ENCODE data around the gene AATF.

DNA sequence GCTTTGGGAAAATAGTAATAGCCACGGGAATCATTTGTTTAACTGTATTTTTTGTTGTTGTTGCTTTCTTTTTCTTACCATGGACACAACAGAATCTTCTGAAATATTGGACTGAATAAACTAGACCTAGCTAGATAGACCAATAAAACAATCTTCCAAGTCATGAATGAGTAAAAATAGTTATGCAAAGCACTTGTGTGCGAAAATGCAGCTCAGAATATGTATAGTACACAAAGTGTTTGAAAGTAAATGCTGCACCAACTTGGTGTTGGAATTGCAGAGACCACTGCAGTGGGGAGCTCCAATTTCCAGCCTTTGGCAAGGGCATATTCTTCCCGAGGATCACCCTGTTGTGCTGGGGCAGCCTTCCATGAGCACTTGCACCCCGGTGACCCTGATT is 68.0 kb downstream of the AATF start:
- TF ChIP-seq, protein P1, sequence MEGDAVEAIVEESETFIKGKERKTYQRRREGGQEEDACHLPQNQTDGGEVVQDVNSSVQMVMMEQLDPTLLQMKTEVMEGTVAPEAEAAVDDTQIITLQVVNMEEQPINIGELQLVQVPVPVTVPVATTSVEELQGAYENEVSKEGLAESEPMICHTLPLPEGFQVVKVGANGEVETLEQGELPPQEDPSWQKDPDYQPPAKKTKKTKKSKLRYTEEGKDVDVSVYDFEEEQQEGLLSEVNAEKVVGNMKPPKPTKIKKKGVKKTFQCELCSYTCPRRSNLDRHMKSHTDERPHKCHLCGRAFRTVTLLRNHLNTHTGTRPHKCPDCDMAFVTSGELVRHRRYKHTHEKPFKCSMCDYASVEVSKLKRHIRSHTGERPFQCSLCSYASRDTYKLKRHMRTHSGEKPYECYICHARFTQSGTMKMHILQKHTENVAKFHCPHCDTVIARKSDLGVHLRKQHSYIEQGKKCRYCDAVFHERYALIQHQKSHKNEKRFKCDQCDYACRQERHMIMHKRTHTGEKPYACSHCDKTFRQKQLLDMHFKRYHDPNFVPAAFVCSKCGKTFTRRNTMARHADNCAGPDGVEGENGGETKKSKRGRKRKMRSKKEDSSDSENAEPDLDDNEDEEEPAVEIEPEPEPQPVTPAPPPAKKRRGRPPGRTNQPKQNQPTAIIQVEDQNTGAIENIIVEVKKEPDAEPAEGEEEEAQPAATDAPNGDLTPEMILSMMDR (IDR thresholded peaks at IDR 0.05; ENCODE audit: control extremely low read depth in 1 of 3, insufficient read depth in 1 of 3, low read depth in 1 of 3, low read length in 3 of 3): no peak
- TF ChIP-seq EZH2 (IDR thresholded peaks at IDR 0.05; ENCODE audit: low read depth, low read length, severe bottlenecking) (no peak), JUN (IDR thresholded peaks at IDR 0.05; ENCODE audit: low read depth, low read length) (no peak), CHD2 (IDR thresholded peaks at IDR 0.05; ENCODE audit: low read length) (no peak), ZNF274 (IDR thresholded peaks at IDR 0.05; ENCODE audit: borderline replicate concordance, extremely low read depth, low read length) (no peak)

Data from H1 (cell line).